HG03135 (cell line): Measurements from ENCODE around the gene ZNF385B.
"Not testable (repeated sequence)": the region's sequence is repeated elsewhere in the genome, so short reads cannot be mapped to it uniquely, and the experiment has no call there.

ENCODE experiments used
- ATAC-seq: cut with Tn5 transposase; IDR thresholded peaks from one replicate; pipeline ENCODE4 v1.9.1; 2021; ENCODE audit warnings: mild to moderate bottlenecking, moderate library complexity; ENCODE audit not compliant: unreplicated experiment

ZNF385B gene

DNA sequence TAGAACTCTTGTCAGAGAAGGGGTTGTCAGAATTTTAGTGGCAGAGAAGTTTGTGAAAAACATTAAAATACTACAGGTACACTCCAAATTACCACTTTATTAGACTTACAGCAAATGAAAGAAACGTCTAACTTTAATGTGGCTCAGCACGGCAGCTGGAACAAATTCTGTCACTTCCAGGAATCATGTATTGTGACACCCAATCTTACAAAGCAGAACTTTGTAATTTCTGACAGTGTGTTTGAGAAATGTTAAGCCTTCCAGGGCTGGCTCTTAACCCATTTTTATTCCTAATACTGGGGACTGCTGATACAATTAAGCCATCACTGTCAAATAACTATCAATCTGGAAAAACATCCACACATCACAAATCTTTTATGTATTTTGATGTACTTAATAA is 216.4 kb downstream of the ZNF385B start:
- no peak for ATAC-seq

DNA sequence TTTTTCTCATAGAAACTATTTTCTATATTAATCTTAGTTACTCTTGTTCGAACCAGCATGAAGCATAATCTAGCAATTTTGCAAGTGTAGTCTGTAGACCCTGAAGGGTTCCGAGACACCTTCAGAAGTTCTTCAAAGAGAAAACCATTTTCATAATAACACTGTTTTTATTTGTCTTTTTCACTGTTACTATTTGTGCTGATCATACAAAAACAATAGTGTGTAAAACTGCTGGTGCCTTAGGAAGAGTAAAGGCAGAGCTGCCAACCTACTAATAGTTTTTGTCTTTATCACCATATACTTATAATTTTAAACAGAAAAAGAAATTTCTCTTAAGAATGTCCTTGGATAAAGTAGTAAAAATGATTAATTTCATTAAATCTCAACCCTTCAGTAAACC is 218.9 kb downstream of the ZNF385B start:
- no peak for ATAC-seq

DNA sequence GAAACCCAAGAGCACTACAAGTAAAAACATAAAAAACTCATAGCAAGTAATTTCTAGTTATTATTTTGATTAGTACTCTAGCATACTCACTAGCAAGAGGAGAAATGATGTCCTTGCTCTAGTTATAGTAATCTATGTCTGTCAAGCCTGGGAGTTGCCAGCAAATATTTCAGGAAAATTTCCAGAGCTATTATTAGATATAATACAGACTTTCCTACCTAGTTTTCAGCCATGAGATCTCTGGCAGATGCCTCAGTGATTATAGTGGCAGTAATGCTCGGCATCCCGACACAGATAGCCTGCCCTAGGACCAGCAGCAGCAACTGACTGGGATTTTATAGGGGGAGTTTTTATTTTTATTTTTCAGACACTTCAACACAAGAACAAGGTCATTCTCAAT is 224.4 kb downstream of the ZNF385B start:
- ATAC-seq: no peak

DNA sequence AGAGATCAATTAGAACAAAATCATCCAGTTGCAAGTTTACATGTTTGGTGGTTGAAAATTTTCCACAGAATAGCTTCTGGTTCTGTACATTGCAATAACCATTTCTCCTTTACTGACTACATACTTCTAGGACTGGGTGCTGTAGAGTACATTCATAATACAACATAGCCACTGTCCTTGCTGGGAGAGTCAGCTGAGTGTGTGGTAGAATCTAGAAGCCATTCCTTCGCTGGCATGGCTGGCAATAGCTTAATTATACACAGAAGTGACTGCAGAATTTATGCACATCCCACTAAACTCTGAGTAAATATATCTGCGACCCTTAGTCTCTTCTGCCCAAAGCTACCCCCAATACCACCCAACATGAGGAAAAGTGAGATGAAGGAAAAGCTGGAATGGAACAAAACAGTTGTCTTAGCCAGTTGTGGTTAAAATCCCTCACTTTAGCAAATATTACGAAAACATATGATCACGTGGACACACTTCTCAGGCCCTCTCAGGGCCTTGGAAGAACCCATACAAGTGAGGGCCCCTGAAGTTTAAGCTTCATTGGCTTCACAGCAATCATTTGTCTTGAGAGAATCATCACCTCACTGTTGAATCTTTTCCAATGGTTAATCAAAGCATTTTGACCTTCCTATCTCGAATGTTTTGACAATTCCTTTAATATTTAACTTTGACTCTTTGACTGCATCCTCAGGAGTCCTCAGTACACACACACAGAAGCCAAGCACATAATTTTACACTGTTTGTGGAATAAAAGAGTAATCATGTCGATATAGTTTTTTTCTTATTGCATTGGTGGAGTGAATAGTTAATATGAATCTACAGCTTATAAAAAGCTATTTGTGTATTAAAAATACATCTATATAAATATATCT is 225.1 kb downstream of the ZNF385B start:
- ATAC-seq: no peak

DNA sequence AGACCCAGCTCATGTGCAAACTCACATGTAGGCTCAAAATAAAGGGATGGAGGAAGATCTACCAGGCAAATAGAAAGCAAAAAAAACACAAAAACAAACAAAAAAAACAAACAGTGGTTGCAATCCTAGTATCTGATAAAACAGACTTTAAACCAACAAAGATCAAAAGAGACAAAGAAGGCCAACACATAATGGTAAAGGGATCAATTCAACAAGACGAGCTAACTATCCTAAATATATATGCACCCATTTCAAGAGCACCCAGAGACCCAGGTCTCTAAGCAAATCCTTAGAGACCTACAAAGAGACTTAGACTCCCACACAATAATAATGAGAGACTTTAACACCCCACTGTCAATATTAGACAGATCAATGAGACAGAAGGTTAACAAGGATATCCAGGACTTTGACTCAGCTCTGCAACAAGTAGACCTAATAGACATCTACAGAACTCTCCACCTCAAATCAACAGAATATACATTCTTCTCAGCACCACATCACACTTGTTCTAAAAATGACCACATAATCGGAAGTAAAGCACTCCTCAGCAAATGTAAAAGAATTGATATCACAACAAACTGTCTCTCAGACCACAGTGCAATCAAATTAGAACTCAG is 229.5 kb downstream of the ZNF385B start:
- not testable (repeated sequence) for ATAC-seq

DNA sequence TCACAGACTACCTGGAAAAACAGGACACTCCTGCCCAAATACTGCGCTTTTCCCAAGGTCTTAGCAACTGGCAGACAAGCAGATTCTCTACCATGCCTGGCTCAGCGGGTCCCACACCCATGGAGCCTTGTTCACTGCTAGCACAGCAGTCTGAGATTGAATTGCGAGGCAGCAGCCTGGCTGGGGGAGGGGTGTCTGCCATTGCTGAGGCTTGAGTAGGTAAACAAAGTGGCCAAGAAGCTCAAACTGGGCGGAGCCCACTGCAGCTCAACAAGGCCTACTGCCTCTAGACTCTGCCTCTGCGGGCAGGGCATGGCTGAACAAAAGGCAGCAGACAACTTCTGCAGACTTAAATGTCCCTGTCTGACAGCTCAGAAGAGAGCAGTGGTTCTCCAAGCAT is 231.6 kb downstream of the ZNF385B start:
- ATAC-seq: not testable (repeated sequence)

DNA sequence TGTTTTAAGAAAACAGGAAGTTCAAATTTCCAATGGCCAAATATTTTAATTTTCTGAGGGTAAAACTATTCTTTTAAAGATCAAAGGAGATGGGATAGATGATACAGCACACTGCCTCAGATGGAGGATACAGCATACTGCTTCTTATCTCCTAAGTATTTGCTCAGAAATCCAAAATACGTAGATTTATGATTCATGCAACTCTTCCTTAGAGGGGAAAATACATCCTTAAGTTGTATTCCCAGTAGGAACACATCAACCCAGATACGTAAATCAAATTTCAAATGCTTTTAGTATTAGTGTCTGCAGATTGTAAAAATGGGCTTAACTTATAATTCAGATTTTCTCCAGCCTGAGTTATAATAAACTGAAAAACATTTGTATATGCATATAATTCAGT is 235.2 kb downstream of the ZNF385B start:
- ATAC-seq: no peak

DNA sequence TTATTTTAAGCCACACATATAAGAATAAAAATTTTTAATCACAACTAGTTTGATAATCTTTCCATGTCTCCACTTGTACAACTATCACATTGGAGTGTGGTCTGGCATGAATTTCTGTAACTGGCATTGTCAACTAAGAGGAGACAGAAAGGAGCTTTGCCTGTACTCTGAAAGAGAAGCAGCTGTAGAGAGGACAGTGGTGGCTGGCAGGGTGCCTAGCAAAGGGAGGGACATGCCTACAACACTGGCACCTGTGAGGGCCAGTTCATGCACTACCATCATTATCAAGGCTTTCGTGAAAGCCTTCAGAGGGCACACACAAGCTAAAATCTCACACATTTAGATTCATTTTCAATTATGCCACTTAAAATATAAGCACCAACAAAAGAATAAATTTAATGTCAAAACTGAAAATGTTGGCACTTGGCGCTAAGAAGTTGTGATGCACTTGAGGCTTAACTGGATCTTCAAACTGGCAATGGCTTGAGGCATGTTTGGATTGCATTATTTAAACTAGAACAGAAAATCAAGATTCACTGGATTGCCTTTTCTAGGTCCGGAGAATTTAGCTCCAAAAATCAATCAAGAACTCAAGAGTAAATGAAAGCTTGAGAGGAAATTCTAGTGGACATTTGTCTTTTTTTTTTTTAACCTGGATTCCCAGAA is 238.6 kb downstream of the ZNF385B start:
- no peak for ATAC-seq

DNA sequence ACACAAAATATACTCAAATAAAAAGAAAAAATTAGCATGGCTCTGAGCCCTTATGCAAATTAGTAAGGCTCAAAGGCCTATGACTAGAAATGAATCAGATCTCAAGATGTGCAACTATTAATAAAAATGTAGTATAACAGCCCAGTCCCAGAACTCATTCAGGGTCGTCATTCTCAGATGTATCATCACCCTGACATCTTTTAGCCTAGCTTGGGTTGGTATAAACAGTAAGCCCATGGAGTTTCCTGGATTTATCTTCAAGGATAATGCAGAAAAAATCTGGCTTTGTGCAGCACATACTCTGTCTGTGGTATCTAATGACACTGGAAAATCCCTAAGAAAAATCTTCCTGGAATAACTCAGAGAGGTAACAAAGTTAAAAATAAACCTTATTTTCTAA is 239.3 kb downstream of the ZNF385B start:
- no peak for ATAC-seq

DNA sequence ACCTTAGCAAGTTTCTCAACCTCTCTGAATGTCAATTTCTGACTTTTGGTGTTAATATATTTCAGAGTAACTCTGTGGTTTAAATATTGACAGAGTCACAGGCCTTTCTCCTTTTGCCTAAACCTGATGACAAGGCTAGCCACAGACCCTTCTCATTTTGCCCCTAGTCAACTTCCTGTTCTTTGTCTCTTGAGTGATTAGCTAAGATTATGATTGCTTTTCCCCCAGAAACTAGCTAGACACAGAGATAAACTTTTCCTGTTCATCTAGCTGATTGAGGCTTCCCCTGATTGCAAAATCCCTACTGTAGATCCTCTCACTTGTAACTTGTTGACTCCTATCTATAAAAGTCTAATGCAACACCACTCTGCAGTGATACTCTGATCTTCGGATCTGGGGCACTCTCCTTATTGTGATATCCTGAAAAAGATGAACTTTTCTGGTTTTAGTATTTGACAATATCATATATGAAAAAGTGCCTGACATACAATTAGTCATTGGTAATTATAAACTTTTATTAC is 241.4 kb downstream of the ZNF385B start:
- ATAC-seq: no peak

DNA sequence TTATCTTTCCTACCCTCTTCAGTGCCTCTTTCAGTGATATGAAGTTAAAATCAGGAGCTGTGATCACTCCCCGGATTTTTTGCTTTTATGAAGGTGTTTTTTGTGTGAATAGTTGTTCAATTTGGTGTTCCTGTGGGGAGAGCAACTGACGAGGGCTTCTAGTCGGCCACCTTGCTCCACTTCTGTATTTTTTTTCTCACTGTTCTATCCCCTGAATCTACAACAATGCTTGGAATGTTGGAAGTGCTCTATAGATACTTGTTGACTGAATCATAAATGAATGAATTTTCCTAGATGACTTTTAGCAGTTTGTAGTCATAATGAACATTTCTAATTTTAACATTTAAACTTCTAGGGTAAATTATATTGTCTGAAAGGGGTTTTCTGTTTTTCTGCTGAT is 247.3 kb downstream of the ZNF385B start:
- no peak for ATAC-seq

DNA sequence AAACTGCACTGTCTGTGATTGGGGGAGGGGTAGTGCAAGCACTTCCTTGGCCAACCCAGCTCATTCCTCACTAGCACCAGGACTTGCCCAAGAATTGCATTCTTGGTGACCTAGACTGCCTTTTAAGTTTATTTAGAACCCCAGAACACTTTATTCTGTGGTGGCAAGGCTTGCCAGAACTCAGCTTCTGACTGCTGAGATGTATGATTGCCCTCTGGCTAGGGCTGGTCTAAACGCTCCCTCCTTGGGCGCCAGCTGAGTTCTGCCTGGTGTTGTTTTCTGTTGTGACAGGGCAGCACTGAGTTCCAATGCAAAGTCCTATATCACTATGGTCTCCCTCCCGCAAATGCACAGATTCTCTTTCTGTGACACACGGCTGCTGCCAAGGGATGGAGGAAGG is 247.7 kb downstream of the ZNF385B start:
- no peak for ATAC-seq

DNA sequence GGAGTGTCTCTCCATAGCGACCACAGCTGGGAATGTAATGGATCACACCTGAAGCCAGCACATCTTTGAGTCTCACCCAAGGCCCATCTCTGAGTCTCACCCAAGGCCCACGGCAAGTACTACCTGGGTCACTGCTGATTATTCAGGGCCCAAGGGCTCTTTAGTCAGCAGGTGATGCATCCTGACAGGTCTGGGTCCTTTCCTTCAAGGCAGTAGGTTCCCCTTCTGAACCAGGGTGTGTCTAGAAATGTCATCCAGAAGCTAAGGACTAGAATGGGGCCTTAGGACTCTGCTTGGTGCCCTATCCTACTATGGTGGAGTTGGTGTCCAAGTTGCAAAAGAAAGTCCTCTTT is 248.1 kb downstream of the ZNF385B start:
- ATAC-seq: no peak

DNA sequence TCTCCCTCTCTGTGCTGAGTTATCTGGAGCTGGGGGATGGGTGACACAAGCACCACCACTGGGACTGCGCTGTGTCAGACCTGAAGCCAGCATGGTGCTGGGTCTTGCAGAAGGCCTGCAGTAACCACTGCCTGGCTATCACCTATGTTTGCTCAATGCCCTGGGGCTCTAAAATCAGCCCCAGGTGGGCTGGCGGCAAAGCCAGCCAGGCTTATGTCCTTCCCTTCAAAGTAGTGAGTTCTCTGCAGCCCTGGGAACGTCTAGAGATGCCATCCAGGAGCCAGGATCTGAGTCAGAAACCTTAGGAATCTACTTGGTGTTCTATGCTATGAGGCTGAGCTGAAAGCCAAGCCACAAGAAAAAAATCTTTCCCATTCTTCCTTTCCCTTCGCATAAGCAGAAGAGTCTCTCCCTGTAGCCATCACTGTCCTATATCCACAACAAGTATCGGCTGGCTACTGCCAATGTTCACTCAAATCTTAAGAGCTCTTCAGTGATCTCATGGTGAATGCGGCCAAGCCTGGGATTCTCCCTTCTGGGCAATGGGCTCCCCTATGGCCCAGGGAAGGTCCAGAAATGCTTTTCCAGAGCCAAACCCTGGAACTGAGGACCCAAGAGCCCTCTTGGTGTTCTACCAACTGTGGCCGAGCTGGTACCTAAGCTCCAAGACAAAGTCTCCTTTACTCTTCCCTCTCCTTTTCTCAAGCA is 248.7 kb downstream of the ZNF385B start:
- no peak for ATAC-seq

DNA sequence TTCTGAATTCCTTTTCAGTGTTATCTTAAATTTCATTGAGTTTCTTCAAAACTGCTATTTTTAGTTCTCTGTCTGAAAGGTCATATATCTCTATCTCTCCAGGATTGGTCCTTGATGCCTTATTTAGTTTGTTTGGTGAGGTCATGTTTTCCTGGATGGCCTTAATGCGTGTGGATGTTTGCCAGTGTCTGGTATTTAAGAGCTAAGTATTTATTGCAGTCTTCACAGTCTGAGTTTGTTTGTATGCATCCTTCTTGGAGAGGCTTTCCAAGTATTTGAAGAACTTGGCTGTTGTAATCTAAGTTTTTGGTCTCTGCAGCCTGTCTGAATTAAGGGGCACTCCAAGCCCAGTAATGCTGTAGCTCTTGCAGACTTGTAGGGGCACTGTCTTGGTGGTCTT is 249.3 kb downstream of the ZNF385B start:
- no peak for ATAC-seq

DNA sequence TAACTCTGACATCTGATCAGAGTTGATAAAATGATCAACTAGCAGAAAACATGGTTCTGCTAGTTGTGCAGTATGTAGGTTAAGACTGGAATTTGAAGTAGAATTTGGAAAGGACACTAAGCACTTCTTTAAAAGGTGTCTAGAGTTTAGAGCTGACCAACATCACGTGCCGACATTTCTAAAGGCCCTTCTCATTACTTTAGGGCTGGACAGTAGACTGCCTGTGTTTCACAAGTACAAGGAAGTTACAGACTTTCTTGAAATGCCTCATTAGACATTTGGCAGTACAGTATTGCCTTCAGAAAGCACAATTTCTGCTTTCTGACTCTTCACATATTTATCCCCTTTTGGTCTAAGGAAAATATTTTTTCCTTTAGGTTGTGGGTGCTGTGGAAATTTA is 255.3 kb downstream of the ZNF385B start:
- no peak for ATAC-seq

DNA sequence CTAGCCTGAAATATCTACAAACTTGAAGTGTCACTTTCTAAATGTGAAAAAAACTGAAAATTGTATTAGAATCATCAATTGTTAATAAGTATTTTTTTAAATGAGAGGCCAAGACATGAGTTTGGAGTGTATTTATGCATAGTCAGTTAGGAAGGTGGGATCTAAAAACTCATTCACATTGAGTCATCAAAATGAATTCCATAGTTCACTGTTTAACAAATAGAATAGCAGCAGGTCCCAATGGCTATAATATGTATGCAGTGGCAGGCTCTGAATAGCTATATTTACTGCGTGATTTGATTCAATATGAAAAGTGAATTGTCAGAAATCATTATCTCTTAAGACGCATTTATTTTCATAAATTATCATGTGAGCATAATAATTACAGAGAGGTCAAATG is 256.1 kb downstream of the ZNF385B start:
- ATAC-seq: no peak

DNA sequence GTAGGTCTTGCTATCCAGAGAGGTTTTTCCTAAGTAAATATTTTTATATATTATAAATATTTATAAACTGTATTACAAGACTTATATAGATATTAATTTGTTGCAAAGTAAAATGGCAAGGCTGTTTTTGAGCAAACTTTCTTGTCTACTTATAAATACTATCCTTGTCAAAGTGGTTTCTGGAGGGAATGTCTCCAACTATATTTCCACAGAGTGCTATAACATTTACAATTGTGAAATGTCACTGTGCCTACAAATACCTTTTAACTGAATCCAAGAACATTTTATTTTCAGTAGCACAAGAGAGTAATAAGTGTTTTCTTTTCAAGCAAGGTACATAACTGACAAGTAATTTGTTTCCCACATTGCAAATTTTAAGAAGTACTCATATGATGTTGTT is 256.8 kb downstream of the ZNF385B start:
- no peak for ATAC-seq

DNA sequence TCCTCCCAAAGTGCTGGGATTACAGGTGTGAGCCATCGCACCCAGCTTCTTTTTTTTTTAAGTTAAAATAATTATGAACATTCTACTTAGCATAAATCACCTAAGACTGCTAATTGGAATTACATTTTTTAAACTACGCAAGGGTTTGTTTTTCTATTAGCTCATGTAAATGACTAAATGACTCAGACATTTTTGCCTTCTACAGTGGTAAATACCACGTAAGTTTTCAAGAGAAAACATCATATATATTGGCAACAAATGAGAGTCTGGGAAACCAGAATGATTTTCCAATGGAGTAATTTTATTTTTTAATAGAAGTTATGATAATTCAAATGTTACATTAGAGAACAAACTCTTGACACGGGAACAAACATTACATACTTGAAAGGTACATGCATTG is 259.0 kb downstream of the ZNF385B start:
- ATAC-seq: no peak

DNA sequence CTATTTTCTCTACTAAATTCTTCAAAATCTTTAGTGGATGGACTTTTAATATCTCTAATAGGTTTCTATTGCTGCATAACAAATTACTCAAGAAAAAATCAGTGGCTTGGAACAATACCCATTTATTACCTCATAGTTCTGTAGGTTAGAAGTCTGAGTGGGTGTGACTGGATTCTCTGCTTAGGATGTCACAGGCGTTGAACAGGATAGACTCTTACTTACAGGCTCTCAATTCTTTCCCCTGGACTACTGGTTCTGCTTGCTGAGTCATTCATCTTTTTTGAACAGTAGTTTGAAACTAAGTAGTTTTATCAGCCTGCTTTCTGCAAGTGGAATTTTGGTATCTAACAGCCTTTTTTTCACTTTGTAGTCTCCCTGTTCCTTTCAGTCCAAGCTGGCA is 265.4 kb downstream of the ZNF385B start:
- no peak for ATAC-seq

DNA sequence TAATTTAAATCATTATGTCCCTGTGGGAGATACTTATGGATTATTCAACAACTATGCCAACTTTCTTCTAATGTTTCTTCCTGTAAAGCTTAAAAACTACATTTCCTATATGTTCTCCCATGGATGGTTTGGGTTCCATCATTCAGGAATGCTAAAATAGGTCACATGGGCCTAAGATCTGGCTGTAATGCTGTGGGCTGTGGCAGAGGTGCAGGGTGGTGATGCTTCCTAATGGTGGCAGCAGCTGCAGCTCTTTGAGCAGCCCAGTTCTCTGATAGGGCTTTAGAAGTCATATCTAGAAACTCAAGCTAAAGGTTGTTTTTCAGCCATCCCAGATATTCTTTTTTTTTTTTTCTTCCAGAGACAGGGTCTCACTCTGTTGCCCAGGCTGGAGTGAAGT is 266.1 kb downstream of the ZNF385B start:
- ATAC-seq: no peak
